Muscle of back (tissue), 13 donors: ENCODE data around the gene CSPG4. TPM values are rescaled to one million over a fixed set of nuclear protein-coding genes. Genes with fewer than 3 reads are reported as not detected.
"Not testable (repeated sequence)": the region's sequence is repeated elsewhere in the genome, so short reads cannot be mapped to it uniquely, and the experiment has no call there.

Experiments used
- DNase-seq, 3 donors: peaks; one replicate each; pipeline versions ENCODE4 v3.0.0 to v3.0.0-alpha.2; 2013
- long read RNA-seq, 9 donors: transcript quantifications; one replicate each; lab custom pipeline, GENCODE V29; 2026
- polyA plus RNA-seq, 10 donors: library from polyadenylated mRNA; unstranded; fragments of 120-200 nt; gene quantifications; one replicate each; pipeline ENCODE4 v1.2.1, GENCODE V29; 2013; ENCODE audit not compliant: insufficient read length in 10 of 10

CSPG4 gene
- polyA plus RNA-seq, result 10 to 100 TPM; 47.8 to 91.9 (median 81.5) TPM
- long read RNA-seq, donor 1, full-length matches to known transcripts, result 5 of 67 reads
- long read RNA-seq, donor 1, partial matches to known transcripts, result 62 of 67 reads
- long read RNA-seq, donor 1, other reads (novel, unspliced or antisense), result 0 of 67 reads
- long read RNA-seq, donor 2, full-length matches to known transcripts, result 1 of 22 reads
- long read RNA-seq, donor 2, partial matches to known transcripts, result 21 of 22 reads
- long read RNA-seq, donor 2, other reads (novel, unspliced or antisense), result 0 of 22 reads
- long read RNA-seq, donor 3, result 0 reads
- long read RNA-seq, donor 4, full-length matches to known transcripts, result 1 of 13 reads
- long read RNA-seq, donor 4, partial matches to known transcripts, result 12 of 13 reads
- long read RNA-seq, donor 4, other reads (novel, unspliced or antisense), result 0 of 13 reads
- long read RNA-seq, donor 5, partial matches to known transcripts, result 65 of 65 reads
- long read RNA-seq, donor 5, other reads (novel, unspliced or antisense), result 0 of 65 reads
- long read RNA-seq, donor 6, full-length matches to known transcripts, result 4 of 34 reads
- long read RNA-seq, donor 6, partial matches to known transcripts, result 30 of 34 reads
- long read RNA-seq, donor 6, other reads (novel, unspliced or antisense), result 0 of 34 reads
- long read RNA-seq, donor 7, full-length matches to known transcripts, result 5 of 32 reads
- long read RNA-seq, donor 7, partial matches to known transcripts, result 27 of 32 reads
- long read RNA-seq, donor 7, other reads (novel, unspliced or antisense), result 0 of 32 reads
- long read RNA-seq, donor 8, partial matches to known transcripts, result 6 of 6 reads
- long read RNA-seq, donor 8, other reads (novel, unspliced or antisense), result 0 of 6 reads
- long read RNA-seq, donor 9, result 0 reads

GRCh38 chr15:75712668-75713337, at the start of gene CSPG4:
CSPG4 (minus strand) TSS chr15:75712848; CDS start chr15:75712755, 93 bp downstream.
- peak; percentile 74 to 93 (median 89) for DNase-seq

GRCh38 chr15:75762357-75762718, 49.7 kb upstream of the CSPG4 start:
- DNase-seq, result not testable (repeated sequence)

- no peak for DNase-seq
Measured at GRCh38 chr15:75761446-75762356, 49.1 kb upstream of the CSPG4 start.

GRCh38 chr15:75760704-75761435, 48.2 kb upstream of the CSPG4 start:
- no peak for DNase-seq

DNA sequence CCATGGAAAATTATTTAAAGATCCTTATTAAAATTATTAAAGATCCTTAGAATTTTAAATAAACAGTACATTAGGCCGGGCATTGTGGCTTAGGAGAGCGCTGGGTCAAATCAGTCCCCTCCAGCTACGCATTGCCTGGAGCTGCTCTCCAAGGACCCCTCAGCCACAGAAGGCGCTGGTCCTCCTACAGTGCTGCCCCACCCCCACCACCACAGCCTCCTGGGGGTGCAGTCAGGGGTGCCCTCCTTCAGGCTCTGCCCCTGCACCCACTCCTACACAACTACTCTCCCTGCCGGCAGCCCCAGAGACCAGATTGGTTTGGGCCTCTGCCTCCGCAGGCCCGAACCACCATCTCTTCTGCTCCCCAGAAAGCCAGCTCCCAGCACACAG, 47.5 kb upstream of the CSPG4 start:
- not testable (repeated sequence) for DNase-seq

- DNase-seq, result no peak
Measured at GRCh38 chr15:75759416-75760130, 46.9 kb upstream of the CSPG4 start.

GRCh38 chr15:75758071-75758872, 45.6 kb upstream of the CSPG4 start:
- peak; percentile 89 to 95 (median 89) for DNase-seq

DNA sequence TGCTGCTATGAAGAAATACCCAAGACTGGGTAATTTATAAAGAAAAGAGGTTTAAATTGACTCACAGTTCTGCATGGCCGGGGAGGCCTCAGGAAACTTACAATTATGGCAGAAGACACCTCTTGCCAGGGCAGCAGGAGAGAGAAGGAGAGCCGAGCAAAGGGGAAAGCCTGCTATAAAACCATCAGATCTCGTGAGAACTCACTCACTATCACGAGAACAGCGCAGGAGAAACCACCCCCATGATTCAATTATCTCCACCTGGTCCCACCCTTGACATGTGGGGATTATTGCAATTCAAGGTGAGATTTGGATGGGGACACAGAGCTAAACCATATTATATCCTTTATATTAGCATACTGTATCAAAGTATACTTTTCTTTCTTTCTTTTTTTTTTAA, 42.2 kb upstream of the CSPG4 start:
- not testable (repeated sequence) for DNase-seq

DNA sequence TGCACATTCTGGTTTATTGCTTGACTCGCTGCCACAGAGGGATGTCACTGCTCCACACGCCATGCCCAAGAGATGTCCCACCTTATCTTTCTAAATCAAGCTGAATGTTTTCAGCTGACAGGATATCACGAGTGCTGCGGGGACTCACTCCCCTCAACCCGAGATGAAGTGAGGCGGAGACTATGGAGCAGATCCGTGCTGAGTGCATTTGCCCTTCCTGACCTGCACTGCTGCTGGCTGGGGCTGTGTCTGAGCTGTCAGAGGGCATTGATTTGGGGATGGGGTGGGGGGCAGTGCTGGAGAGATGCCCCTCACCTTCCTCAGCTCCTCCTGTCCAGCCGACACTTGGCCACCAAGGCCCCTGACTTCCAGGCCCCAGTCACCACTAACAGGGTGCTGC, 40.5 kb upstream of the CSPG4 start:
- DNase-seq, result no peak

DNA sequence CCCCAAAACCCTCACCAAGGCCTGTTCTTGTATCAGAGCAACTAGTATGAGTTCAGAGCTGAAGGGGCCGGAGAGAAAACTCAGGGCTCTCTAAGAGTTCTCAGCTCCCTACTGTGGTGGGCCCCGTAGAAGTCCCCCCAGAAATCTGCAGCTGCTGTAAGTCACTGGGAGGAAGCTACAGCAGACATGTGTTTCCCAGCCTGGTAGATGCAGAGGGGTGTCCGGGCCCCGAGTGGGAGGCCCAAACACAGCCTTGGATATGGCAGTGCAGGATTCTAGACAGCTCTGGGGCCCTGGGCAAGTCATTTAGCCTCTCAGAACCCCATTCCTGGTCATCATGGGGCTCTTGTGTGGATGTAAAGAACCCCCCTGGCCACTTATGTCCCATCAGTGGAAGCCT, 39.2 kb upstream of the CSPG4 start:
- DNase-seq, result no peak

GRCh38 chr15:75751116-75751875, 38.6 kb upstream of the CSPG4 start:
- DNase-seq, result no peak

DNA sequence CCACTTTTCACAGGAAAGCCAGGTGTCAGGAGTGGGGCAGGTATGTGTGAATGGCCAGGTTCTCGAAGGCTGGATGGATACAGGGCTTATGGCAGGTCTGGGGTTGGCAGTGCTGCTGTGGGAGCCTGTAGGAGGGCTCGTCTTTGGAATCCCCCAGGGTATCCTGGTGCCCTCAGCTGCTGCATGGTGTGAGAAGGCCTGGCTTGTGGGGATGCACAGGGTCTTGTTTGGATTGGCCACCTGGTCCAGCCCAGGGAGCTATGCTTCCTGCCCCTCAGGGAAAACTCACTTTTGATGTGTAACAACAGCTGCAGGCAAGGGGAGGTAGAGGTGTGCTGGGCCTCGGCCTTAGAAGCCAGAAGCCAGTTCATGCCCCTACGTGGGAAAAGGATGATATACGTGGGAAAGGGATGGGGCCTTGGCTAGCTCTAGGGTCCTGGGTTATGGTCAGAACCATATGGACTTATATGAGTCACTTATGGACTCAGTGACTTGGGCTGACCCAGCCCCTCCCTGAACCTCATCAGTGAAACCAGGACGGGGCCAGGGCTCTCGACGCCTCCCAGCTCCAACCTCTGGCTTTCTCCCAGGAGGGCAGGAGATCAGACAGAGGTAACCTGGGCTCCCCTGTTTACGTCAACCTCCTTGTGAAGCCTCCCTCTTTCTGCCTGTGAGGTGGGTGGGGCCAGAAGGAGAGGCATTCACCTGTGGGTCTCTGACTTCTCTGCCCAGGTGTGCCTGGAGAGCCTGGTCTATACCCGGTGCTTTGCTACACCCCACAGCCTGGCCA, 37.8 kb upstream of the CSPG4 start:
- no peak for DNase-seq

GRCh38 chr15:75749820-75750219, 37.2 kb upstream of the CSPG4 start:
- DNase-seq, result no peak

- not testable (repeated sequence) for DNase-seq
Measured at GRCh38 chr15:75748882-75749281, 36.2 kb upstream of the CSPG4 start.

DNA sequence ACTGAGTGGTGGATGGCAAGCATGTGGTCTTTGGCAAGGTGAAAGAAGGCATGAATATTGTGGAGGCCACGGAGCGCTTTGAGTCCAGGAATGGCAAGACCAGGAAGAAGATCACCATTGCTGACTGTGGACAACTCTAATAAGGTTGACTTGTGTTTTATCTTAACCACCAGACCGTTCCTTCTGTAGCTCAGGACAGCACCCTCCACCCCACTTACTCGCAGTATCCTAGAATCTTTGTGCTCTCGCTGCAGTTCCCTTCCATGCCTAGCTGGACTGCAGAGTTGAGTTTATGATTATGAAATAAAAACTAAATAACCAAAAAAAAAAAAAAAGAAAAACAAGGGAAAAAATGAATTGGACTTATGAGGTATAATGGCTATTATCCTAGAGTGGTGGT, 34.5 kb upstream of the CSPG4 start:
- DNase-seq, result not testable (repeated sequence)

DNA sequence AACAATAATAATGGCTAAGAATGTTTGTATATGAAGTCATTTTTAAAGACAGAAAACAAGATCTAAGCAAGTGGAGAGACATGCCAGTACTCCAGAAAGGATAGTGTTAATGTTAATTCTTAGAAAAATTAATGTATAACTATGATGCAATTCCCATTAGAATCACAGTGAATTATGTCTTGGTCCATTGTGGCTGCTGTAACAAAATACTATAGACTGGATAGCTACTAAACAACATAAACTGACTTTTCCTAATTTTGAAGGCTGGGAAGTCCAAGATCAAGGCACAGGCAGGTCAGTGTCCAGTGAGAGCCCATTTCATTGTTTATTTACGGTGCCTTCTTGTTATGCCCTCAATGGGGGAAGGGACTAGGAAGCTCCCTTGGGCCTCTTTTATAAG, 32.7 kb upstream of the CSPG4 start:
- no peak for DNase-seq

- not testable (repeated sequence) for DNase-seq
Measured at GRCh38 chr15:75742346-75742745, 29.7 kb upstream of the CSPG4 start.
